ENCODE results near the gene GPC6. TPM values are rescaled to one million over a fixed set of nuclear protein-coding genes. Genes with fewer than 3 reads are reported as not detected.

GPC6 gene
- total and polyA plus RNA-seq, 4 donors, result 5.9 to 29.1 (median 18.2) TPM

DNA sequence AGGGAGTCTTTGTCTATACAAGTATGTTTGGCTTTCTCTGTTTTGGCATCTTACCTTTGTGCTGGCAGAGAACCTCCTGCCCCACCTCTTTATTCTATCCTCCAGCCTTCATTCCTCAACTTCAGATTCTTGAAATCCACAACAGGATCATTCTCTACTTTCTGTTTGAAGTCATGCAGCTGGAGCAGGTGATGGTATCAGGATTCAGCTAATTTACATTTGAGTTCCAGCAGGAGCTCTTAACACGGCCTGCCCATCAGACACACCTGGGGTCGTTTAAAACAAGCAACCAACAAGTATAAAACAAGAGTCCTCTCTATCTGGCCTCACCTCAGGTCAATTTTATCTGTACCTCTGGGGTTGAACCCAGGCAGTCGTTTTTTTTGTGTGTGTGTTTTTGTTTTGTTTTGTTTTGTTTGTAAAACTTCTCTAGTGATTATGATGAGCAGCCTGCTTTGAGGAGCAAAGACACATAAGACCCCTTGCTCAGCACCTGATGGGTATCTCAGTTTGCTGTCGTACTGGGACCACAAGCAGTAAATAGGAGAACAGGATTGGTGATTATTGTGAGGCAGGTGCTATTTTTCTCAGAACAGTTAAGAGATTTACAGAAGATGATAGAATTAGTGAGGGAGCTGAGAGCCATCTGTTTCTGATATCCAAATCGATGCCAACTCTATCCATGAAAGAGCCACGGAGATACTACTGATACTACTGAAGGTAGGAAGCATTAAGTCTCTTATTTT, 78.4 kb downstream of the GPC6 start:
- no peaks in the 10 kb centered on the region for H3K36me3 ChIP-seq (ENCODE audit: control insufficient read depth in 4 of 4, insufficient read depth in 3 of 4, low read depth in 1 of 4, low read length in 3 of 4)
- TF ChIP-seq YY1 (IDR thresholded peaks at IDR 0.05) (no peak), TAF1 (conservative IDR thresholded peaks at IDR 0.05) (no peak), FOXA2 (IDR thresholded peaks at IDR 0.05) (no peak), EGR1 (IDR thresholded peaks at IDR 0.05; ENCODE audit: low read depth in 2 of 2) (no peak), GABPA (IDR thresholded peaks at IDR 0.05 in 1 of 2, conservative IDR thresholded peaks at IDR 0.05 in 1 of 2) (no peak), FOXA1 (IDR thresholded peaks at IDR 0.05) (no peak)
- TF ChIP-seq, protein P1, sequence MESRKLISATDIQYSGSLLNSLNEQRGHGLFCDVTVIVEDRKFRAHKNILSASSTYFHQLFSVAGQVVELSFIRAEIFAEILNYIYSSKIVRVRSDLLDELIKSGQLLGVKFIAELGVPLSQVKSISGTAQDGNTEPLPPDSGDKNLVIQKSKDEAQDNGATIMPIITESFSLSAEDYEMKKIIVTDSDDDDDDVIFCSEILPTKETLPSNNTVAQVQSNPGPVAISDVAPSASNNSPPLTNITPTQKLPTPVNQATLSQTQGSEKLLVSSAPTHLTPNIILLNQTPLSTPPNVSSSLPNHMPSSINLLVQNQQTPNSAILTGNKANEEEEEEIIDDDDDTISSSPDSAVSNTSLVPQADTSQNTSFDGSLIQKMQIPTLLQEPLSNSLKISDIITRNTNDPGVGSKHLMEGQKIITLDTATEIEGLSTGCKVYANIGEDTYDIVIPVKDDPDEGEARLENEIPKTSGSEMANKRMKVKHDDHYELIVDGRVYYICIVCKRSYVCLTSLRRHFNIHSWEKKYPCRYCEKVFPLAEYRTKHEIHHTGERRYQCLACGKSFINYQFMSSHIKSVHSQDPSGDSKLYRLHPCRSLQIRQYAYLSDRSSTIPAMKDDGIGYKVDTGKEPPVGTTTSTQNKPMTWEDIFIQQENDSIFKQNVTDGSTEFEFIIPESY (IDR thresholded peaks at IDR 0.05), result no peak
- no peaks in the 10 kb centered on the region for H3K27me3 ChIP-seq (ENCODE audit: control insufficient read depth in 4 of 4, insufficient read depth in 4 of 4, low read length in 3 of 4)
- no peak overlapping the region for H3K4me3 ChIP-seq (ENCODE audit: low read depth in 1 of 3, low read length in 3 of 3)
- no peaks in the 10 kb centered on the region for H3K9me3 ChIP-seq (ENCODE audit: control insufficient read depth in 4 of 4, low read length in 3 of 4)
- DNase-seq (ENCODE audit: low spot score), result no peak
- H3K4me1 ChIP-seq (ENCODE audit: control insufficient read depth in 4 of 4, insufficient read depth in 4 of 4, low read length in 3 of 4), result no peaks in the 10 kb centered on the region
- no peak overlapping the region for H3K9ac ChIP-seq (ENCODE audit: low read depth in 1 of 2, low read length in 2 of 2)
- H3K27ac ChIP-seq (ENCODE audit: low read depth in 1 of 2, low read length in 2 of 2), result no peak overlapping the region
- WGBS, result 63% methylated on average over 6 of the region's 6 CpGs

DNA sequence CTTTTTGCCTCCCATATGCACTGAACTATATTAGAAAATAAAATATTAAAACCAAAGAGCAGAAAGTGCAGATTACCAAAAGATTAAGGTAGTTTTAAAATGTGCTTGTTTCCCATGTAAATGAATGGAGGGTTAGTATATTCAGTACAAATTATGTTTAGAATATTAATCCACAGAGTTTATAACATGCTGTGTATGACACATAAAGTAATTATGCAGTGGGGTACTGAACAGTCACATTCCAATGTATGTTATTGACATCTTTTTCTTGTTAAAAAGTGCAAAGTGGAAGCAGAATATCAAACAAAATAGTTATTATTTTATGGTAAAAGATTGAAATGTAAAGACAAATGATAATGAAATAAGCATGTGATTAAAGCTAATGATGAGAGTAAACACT, 79.3 kb downstream of the GPC6 start:
- no peak overlapping the region for H3K27ac ChIP-seq (ENCODE audit: low read depth in 1 of 2, low read length in 2 of 2)
- H3K9me3 ChIP-seq (ENCODE audit: control insufficient read depth in 4 of 4, low read length in 3 of 4), result no peaks in the 10 kb centered on the region
- no peak overlapping the region for H3K9ac ChIP-seq (ENCODE audit: low read depth in 1 of 2, low read length in 2 of 2)
- no peaks in the 10 kb centered on the region for H3K4me1 ChIP-seq (ENCODE audit: control insufficient read depth in 4 of 4, insufficient read depth in 4 of 4, low read length in 3 of 4)
- TF ChIP-seq, protein P1 (IDR thresholded peaks at IDR 0.05), result no peak
- TF ChIP-seq, protein P2, sequence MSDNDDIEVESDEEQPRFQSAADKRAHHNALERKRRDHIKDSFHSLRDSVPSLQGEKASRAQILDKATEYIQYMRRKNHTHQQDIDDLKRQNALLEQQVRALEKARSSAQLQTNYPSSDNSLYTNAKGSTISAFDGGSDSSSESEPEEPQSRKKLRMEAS (IDR thresholded peaks at IDR 0.05), result no peak
- TF ChIP-seq, protein P3, sequence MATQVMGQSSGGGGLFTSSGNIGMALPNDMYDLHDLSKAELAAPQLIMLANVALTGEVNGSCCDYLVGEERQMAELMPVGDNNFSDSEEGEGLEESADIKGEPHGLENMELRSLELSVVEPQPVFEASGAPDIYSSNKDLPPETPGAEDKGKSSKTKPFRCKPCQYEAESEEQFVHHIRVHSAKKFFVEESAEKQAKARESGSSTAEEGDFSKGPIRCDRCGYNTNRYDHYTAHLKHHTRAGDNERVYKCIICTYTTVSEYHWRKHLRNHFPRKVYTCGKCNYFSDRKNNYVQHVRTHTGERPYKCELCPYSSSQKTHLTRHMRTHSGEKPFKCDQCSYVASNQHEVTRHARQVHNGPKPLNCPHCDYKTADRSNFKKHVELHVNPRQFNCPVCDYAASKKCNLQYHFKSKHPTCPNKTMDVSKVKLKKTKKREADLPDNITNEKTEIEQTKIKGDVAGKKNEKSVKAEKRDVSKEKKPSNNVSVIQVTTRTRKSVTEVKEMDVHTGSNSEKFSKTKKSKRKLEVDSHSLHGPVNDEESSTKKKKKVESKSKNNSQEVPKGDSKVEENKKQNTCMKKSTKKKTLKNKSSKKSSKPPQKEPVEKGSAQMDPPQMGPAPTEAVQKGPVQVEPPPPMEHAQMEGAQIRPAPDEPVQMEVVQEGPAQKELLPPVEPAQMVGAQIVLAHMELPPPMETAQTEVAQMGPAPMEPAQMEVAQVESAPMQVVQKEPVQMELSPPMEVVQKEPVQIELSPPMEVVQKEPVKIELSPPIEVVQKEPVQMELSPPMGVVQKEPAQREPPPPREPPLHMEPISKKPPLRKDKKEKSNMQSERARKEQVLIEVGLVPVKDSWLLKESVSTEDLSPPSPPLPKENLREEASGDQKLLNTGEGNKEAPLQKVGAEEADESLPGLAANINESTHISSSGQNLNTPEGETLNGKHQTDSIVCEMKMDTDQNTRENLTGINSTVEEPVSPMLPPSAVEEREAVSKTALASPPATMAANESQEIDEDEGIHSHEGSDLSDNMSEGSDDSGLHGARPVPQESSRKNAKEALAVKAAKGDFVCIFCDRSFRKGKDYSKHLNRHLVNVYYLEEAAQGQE (IDR thresholded peaks at IDR 0.05), result no peak
- TF ChIP-seq SP1 (IDR thresholded peaks at IDR 0.05) (no peak), YY1 (IDR thresholded peaks at IDR 0.05) (no peak), JUND (IDR thresholded peaks at IDR 0.05) (no peak), EGR1 (IDR thresholded peaks at IDR 0.05; ENCODE audit: low read depth in 2 of 2) (no peak), FOXA1 (IDR thresholded peaks at IDR 0.05) (no peak), RAD21 (IDR thresholded peaks at IDR 0.05) (no peak)
- H3K36me3 ChIP-seq (ENCODE audit: control insufficient read depth in 4 of 4, insufficient read depth in 3 of 4, low read depth in 1 of 4, low read length in 3 of 4), result no peaks in the 10 kb centered on the region
- H3K27me3 ChIP-seq (ENCODE audit: control insufficient read depth in 4 of 4, insufficient read depth in 4 of 4, low read length in 3 of 4), result no peaks in the 10 kb centered on the region
- no peak overlapping the region for H3K4me3 ChIP-seq (ENCODE audit: low read depth in 1 of 3, low read length in 3 of 3)
- DNase-seq (ENCODE audit: low spot score), result no peak

Measured in liver (tissue), 9 donors.